SU-DHL-6 (cell line): ENCODE data around the gene DSCAML1.

ENCODE experiments used
- CTCF ChIP-seq: fragments of 200-600 bp; sonication (generic); IDR thresholded peaks from one replicate; pipeline ENCODE4 v1.5.1; 2017; ENCODE audit warnings: antibody characterized with exemption, mild to moderate bottlenecking, low read length, moderate library complexity; ENCODE audit not compliant: insufficient read depth, poor library complexity, severe bottlenecking
- EZH2phosphoT487 ChIP-seq: fragments of 200-600 bp; sonication (generic), shearing (Covaris generic); conservative IDR thresholded peaks from 2 replicates; pipeline ENCODE4 v1.6.1; 2018; ENCODE audit warnings: mild to moderate bottlenecking, antibody characterized with exemption, low read length, moderate library complexity, mixed read lengths

- TF ChIP-seq CTCF (no peak), EZH2phosphoT487 (no peak)
Measured at GRCh38 chr11:117546431-117547194, 250.4 kb downstream of the DSCAML1 start.
